Thyroid gland (tissue), 4 donors: ENCODE data around the gene UCKL1. TPM values are rescaled to one million over a fixed set of nuclear protein-coding genes. Genes with fewer than 3 reads are reported as not detected.

ENCODE experiments used
- DNase-seq, 2 donors: peaks; one replicate each; pipeline ENCODE4 v3.0.0-alpha.2; 2019
- H3K27ac ChIP-seq, 3 donors: fragments of 200-600 bp; sonication (generic); 1 replicate in 2 of 3; 2 replicates in 1 of 3; pipeline ENCODE4 v1.5.1; 2016 to 2019; ENCODE audit warnings: mild to moderate bottlenecking in 1 of 3, moderate library complexity in 1 of 3
- H3K27me3 ChIP-seq: fragments of 200-600 bp; sonication (generic); one replicate; pipeline ENCODE4 v1.5.1; 2019
- H3K36me3 ChIP-seq, 2 donors: fragments of 200-600 bp; sonication (generic); one replicate each; pipeline ENCODE4 v1.5.1; 2016 to 2019
- H3K4me1 ChIP-seq, 2 donors: fragments of 200-600 bp; sonication (generic); one replicate each; pipeline ENCODE4 v1.5.1; 2017 to 2019
- H3K4me3 ChIP-seq, 3 donors: fragments of 200-600 bp; sonication (generic); replicated peaks in 1 of 3; 1 replicate in 2 of 3; 2 replicates in 1 of 3; pipeline ENCODE4 v1.5.1; 2016; ENCODE audit warnings: mild to moderate bottlenecking in 1 of 3
- H3K9me3 ChIP-seq: fragments of 200-600 bp; sonication (generic); one replicate; pipeline ENCODE4 v1.5.1; 2017
- POLR2A ChIP-seq, 2 donors: fragments of 450-650 bp; IDR thresholded peaks; one replicate each; pipeline ENCODE4 v1.6.1; 2017; ENCODE audit warnings: antibody characterized with exemption in 2 of 2, mild to moderate bottlenecking in 2 of 2, moderate library complexity in 1 of 2
- WGBS, 2 donors: methylation state at CpG; one replicate each; pipeline ENCODE4 v1.1.5; 2017; 5-methylcytosine and 5-hydroxymethylcytosine counted together
- intact Hi-C: fragments of 100-400 bp; cut with DNase I; formaldehyde crosslinking; loops from one replicate; pipeline ENCODE4 v1.15.1; 2023
- total RNA-seq, 4 donors: library from RNA; depleted of rRNA; stranded (reverse); fragments of >200 nt; gene quantifications; one replicate each; pipeline ENCODE4 v1.2.3, GENCODE V29; 2016
- TF ChIP-seq, protein P1 (sequence below), 6 experiments: fragments of 200-600 bp in 3 of 6; fragments of 450-650 bp in 3 of 6; sonication (generic) in 3 of 6; IDR thresholded peaks; one replicate each; pipeline ENCODE4 v1.5.1; 2016 to 2019; ENCODE audit warnings: antibody characterized with exemption in 6 of 6, mild to moderate bottlenecking in 2 of 6, inconsistent platforms in 1 of 6, moderate library complexity in 1 of 6

Gene UCKL1
- total RNA-seq, 4 donors from 2014 or later = 21.6 to 44.3 (median 29.3) TPM

DNA sequence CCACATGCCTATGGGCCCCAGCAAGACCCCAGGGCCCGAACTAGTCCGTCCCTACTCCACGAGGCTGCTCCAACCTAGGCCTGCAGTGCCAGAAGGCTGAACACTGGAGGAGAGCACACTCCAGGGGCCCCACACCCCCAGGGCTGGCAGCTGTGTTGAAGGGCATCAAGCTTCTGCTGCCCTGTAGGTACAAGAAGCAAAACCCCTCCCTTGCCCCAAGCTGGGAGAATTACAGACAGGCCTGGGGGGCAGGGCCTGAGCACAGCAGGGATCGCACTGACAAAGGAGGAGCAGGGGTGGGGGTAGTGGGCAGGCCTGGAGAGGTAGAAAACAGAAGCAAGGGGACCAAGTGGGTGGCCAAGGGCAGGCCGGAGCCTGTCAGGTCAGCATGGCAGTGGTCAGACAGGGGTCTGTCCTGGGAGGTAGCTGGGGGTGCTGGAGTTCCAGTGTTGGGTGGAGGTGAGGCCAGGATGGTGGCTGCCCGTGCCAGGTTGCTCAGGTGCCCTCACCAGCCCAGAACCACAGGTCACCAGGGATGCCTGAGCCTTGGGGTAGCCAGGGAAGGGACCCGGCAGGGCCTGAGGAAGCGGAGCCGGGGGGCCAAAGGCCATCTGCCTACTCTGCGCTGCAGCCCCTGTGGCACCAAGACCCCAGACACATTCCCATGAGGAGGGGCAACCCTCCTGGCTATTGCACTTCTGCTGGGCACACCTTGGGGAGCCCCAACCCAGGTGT, 2.9 kb upstream of the UCKL1 start:
- DNase-seq = no peak
- TF ChIP-seq POLR2A (IDR thresholded peaks at IDR 0.05) = no peak
- TF ChIP-seq, protein P1, sequence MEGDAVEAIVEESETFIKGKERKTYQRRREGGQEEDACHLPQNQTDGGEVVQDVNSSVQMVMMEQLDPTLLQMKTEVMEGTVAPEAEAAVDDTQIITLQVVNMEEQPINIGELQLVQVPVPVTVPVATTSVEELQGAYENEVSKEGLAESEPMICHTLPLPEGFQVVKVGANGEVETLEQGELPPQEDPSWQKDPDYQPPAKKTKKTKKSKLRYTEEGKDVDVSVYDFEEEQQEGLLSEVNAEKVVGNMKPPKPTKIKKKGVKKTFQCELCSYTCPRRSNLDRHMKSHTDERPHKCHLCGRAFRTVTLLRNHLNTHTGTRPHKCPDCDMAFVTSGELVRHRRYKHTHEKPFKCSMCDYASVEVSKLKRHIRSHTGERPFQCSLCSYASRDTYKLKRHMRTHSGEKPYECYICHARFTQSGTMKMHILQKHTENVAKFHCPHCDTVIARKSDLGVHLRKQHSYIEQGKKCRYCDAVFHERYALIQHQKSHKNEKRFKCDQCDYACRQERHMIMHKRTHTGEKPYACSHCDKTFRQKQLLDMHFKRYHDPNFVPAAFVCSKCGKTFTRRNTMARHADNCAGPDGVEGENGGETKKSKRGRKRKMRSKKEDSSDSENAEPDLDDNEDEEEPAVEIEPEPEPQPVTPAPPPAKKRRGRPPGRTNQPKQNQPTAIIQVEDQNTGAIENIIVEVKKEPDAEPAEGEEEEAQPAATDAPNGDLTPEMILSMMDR (IDR thresholded peaks at IDR 0.05) = no peak
- Histone ChIP-seq H3K4me1 (peaks cover 15 to 27% of the 10 kb centered on the region in 2 donors), H3K27me3 (no peaks in the 10 kb centered on the region), H3K36me3 (peaks cover 33 to 36% of the 10 kb centered on the region in 2 donors), H3K4me3 (no peak overlapping the region), H3K9me3 (no peaks in the 10 kb centered on the region), H3K27ac (no peak overlapping the region)
- intact Hi-C loops = no loop called here
- 91 to 98% methylated on average over 4 to 5 of the region's 10 CpGs for WGBS, 2 donors

DNA sequence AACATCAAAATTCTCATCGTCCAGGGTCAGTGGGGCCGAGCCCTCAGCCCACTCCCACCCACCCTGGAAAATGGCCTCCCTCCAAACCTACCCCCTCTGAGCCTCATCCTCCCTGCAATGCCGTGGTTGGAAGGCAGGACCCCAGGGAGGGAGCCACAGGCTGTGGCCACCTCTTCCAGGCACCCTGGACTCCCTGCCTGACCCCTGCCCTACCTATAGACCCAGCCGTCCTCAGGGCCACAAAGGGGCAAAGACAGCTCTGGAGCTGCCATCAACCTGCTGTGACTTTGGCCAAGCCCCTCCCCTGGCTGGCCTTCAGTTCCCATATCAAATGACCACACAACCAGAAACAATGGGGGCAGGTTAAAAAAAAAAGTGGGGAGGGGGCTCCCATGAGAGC, 2.3 kb upstream of the UCKL1 start:
- no peak for TF ChIP-seq POLR2A (IDR thresholded peaks at IDR 0.05)
- TF ChIP-seq, protein P1 (IDR thresholded peaks at IDR 0.05) = no peak
- no peak overlapping the region for H3K4me3 ChIP-seq
- peaks cover 15 to 34% of the 10 kb centered on the region in 2 donors for H3K4me1 ChIP-seq
- intact Hi-C loops = no loop called here
- no peaks in the 10 kb centered on the region for H3K9me3 ChIP-seq
- no peak for DNase-seq
- no peaks in the 10 kb centered on the region for H3K27me3 ChIP-seq
- 77% methylated on average over 4 of the region's 4 CpGs; no CpG with 5 or more reads in 1 of the 2 donors for WGBS, 2 donors
- H3K36me3 ChIP-seq = peaks cover 27 to 30% of the 10 kb centered on the region in 2 donors
- H3K27ac ChIP-seq = no peak overlapping the region

DNA sequence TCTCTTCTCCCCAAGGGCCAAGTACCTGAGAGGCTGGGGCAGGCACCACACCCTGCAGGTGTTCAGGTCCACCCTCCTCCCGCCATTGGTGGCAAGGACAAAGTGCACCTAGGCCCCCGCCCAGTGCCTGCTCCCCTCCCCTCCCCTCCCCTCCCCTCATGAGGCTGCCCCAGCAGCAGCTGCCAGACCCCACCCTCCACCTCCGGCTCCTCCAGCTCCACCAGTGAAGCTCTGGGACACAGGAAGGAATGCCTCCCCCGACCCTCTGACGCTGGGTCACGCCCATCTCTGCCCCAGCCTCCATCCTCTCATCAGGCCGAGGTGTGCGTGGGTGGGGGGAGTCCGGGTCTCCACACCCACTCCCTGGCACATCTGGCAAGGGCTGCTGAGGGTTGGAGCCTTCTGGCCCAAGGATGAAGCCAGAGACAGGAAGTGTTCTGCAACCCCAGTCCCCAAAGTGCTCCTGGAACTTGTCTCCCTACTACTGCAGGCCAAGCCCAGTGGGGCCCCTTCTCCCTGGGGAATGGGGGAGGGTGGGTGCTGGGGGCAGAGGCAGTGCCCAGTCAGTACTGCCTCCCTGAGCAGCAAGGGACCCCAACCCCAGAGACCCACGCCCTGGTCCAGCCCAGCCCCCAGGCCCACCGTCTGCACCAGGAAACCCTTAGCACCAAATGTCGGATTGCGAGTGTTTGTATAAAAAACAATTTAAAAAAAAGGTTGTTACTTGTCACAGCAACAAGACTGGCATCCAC, 1.6 kb upstream of the UCKL1 start:
- H3K9me3 ChIP-seq = no peaks in the 10 kb centered on the region
- intact Hi-C loops = no loop called here
- H3K27ac ChIP-seq = no peak overlapping the region
- TF ChIP-seq, protein P1 (IDR thresholded peaks at IDR 0.05) = no peak
- no peak for TF ChIP-seq POLR2A (IDR thresholded peaks at IDR 0.05)
- H3K4me3 ChIP-seq = no peak overlapping the region
- no peaks in the 10 kb centered on the region for H3K27me3 ChIP-seq
- peaks cover 15 to 36% of the 10 kb centered on the region in 2 donors for H3K4me1 ChIP-seq
- DNase-seq = no peak
- 63 to 73% methylated on average over 9 to 11 of the region's 13 CpGs for WGBS, 2 donors
- peaks cover 21 to 26% of the 10 kb centered on the region in 2 donors for H3K36me3 ChIP-seq

DNA sequence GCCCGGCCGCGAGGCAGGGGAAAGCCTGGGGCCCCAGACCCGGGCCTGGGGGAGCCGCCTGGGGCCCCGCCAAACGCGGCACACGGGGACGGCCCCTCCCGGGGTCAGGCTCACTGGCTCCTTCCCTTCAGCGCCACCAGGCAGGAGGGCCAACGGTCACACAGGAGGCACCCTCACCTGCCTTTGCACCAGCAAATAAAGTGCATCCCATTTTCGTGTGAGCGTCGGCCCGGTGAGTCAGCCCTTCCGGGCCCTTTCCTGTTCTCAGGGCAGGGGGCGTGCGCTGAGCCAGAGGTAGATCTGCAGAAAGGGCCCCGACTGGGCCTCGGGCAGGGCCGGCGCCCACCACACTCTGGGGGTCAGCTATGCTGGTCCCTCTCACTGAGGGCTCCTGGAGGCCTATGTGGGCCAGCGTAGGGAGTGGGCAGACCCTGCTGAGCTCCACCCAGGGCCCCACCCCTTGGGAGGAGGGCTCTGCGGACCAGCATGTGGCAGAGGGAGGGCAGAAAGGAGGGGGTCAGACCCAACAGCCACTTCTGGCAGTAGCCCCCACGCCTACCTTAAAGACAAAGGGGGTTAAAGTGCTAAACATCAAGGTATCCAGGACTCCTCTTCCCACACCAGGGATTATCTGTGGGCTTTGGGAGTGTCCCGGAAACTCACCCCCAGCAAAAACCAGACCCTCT, 931 bp upstream of the UCKL1 start:
- intact Hi-C loops = no loop called here
- Histone ChIP-seq H3K9me3 (no peaks in the 10 kb centered on the region), H3K4me3 (peak overlapping the region in 1 of 3 donors; percentile 27), H3K27me3 (no peaks in the 10 kb centered on the region), H3K27ac (no peak overlapping the region), H3K36me3 (peaks cover 13 to 22% of the 10 kb centered on the region in 2 donors), H3K4me1 (peaks cover 15 to 43% of the 10 kb centered on the region in 2 donors)
- peak; percentile 40 to 51 for DNase-seq
- 9 to 13% methylated on average over 12 to 13 of the region's 28 CpGs for WGBS, 2 donors
- TF ChIP-seq, protein P1 (IDR thresholded peaks at IDR 0.05) = no peak
- peak in 1 of 2 donors; percentile 17 for TF ChIP-seq POLR2A (IDR thresholded peaks at IDR 0.05)
